ENCODE data around the gene ABCC1.
"Not testable (repeated sequence)": the region's sequence is repeated elsewhere in the genome, so short reads cannot be mapped to it uniquely, and the experiment has no call there.

Gene ABCC1

GRCh38 chr16:16143038-16143763 is 193.8 kb downstream of the ABCC1 start:
- Histone ChIP-seq H3K4me2 (peak overlapping the region in 10 of 11 experiments; percentile 27 to 80 (median 67); a peak in 20 of 22 replicates), H3K27me3 (no peaks in the 10 kb centered on the region), H3K4me3 (0 out of 20 replicates have a peak overlapping the region, but pooled peaks of 2 of the 10 experiments have one; percentile 2 to 18), H3K9me3 (replicated peaks in 1 of 11) (no peaks in the 10 kb centered on the region; a peak in 1 of 22 replicates), H3K4me1 (peaks cover 12 to 80% (median 70%) of the 10 kb centered on the region in 10 experiments), H3K9ac (peak overlapping the region in 7 of 11 experiments; percentile 22 to 58 (median 40); a peak in 11 of 22 replicates), H3K36me3 (peaks cover 66 to 86% (median 71%) of the 10 kb centered on the region in 11 experiments), H4K20me1 (peaks cover 0 to 32% (median 10%) of the 10 kb centered on the region in 11 experiments; a peak in 12 of 22 replicates), H3K27ac (peak overlapping the region in 8 of 11 experiments; percentile 11 to 74 (median 56); a peak in 15 of 22 replicates)
- TF ChIP-seq Cebpa-rat (IDR thresholded peaks at IDR 0.05): peak in 7 of 11 experiments; percentile 41 to 92 (median 74); a peak in 12 of 22 replicates

- no peaks in the 10 kb centered on the region for H3K27me3 ChIP-seq
- no peak overlapping the region for H3K4me3 ChIP-seq
- peaks cover 0 to 39% (median 10%) of the 10 kb centered on the region in 11 experiments; a peak in 12 of 22 replicates for H4K20me1 ChIP-seq
- peak overlapping the region in 6 of 11 experiments; percentile 25 to 58 (median 44); a peak in 9 of 22 replicates for H3K9ac ChIP-seq
- no peak for TF ChIP-seq Cebpa-rat (IDR thresholded peaks at IDR 0.05)
- H3K4me2 ChIP-seq: peak overlapping the region in 9 of 11 experiments; percentile 36 to 80 (median 68); a peak in 16 of 22 replicates
- H3K27ac ChIP-seq: peak overlapping the region in 8 of 11 experiments; percentile 11 to 74 (median 56); a peak in 14 of 22 replicates
- peaks cover 12 to 87% (median 78%) of the 10 kb centered on the region in 10 experiments for H3K4me1 ChIP-seq
- H3K36me3 ChIP-seq: peaks cover 59 to 79% (median 64%) of the 10 kb centered on the region in 11 experiments
- no peaks in the 10 kb centered on the region; a peak in 1 of 22 replicates for H3K9me3 ChIP-seq (replicated peaks in 1 of 11)
Measured at GRCh38 chr16:16143931-16144330, 194.5 kb downstream of the ABCC1 start.

- Histone ChIP-seq H3K27me3 (no peaks in the 10 kb centered on the region), H3K4me1 (peaks cover 12 to 89% (median 82%) of the 10 kb centered on the region in 10 experiments), H3K9ac (no peak overlapping the region), H3K4me2 (peak overlapping the region in 5 of 11 experiments; percentile 68 to 80 (median 78); a peak in 7 of 22 replicates), H3K9me3 (replicated peaks in 1 of 11) (no peaks in the 10 kb centered on the region; a peak in 1 of 22 replicates), H3K4me3 (no peak overlapping the region), H3K36me3 (peaks cover 54 to 74% (median 59%) of the 10 kb centered on the region in 11 experiments), H4K20me1 (peaks cover 0 to 39% (median 10%) of the 10 kb centered on the region in 11 experiments; a peak in 12 of 22 replicates), H3K27ac (peak overlapping the region in 4 of 11 experiments; percentile 43 to 74 (median 66); a peak in 5 of 22 replicates)
- TF ChIP-seq Cebpa-rat (IDR thresholded peaks at IDR 0.05): no peak
Measured at GRCh38 chr16:16144416-16144815, 195.0 kb downstream of the ABCC1 start.

- no peak for TF ChIP-seq Cebpa-rat (IDR thresholded peaks at IDR 0.05)
- H3K27me3 ChIP-seq: no peaks in the 10 kb centered on the region
- peaks cover 46 to 66% (median 50%) of the 10 kb centered on the region in 11 experiments for H3K36me3 ChIP-seq
- H3K4me1 ChIP-seq: peaks cover 12 to 93% (median 80%) of the 10 kb centered on the region in 10 experiments
- H3K9me3 ChIP-seq (replicated peaks in 1 of 11): no peaks in the 10 kb centered on the region; a peak in 1 of 22 replicates
- no peak overlapping the region for H3K4me2 ChIP-seq
- no peak overlapping the region for H3K9ac ChIP-seq
- H4K20me1 ChIP-seq: peaks cover 0 to 45% (median 10%) of the 10 kb centered on the region in 11 experiments; a peak in 12 of 22 replicates
- no peak overlapping the region; a peak in 1 of 22 replicates for H3K27ac ChIP-seq
- no peak overlapping the region for H3K4me3 ChIP-seq
Measured at GRCh38 chr16:16145286-16145685, 195.9 kb downstream of the ABCC1 start.

GRCh38 chr16:16146380-16147315 is 197.2 kb downstream of the ABCC1 start:
- no peak overlapping the region; a peak in 1 of 22 replicates for H3K9ac ChIP-seq
- H3K9me3 ChIP-seq (replicated peaks in 1 of 11): no peaks in the 10 kb centered on the region
- peaks cover 32 to 52% (median 37%) of the 10 kb centered on the region in 11 experiments; a peak in 21 of 22 replicates for H3K36me3 ChIP-seq
- TF ChIP-seq Cebpa-rat (IDR thresholded peaks at IDR 0.05): no peak
- H4K20me1 ChIP-seq: peaks cover 0 to 54% (median 10%) of the 10 kb centered on the region in 11 experiments; a peak in 12 of 22 replicates
- peak overlapping the region in 4 of 11 experiments; percentile 47 to 66 (median 61); a peak in 9 of 22 replicates for H3K27ac ChIP-seq
- H3K27me3 ChIP-seq: no peaks in the 10 kb centered on the region
- peak overlapping the region in 9 of 11 experiments; percentile 35 to 88 (median 83); a peak in 17 of 22 replicates for H3K4me2 ChIP-seq
- H3K4me1 ChIP-seq: peaks cover 12 to 85% (median 66%) of the 10 kb centered on the region in 10 experiments
- no peak overlapping the region for H3K4me3 ChIP-seq

- H3K4me3 ChIP-seq: no peak overlapping the region
- H3K4me1 ChIP-seq: peaks cover 10 to 77% (median 58%) of the 10 kb centered on the region in 10 experiments
- no peaks in the 10 kb centered on the region for H3K27me3 ChIP-seq
- H3K9ac ChIP-seq: peak overlapping the region in 6 of 11 experiments; percentile 5 to 61 (median 48); a peak in 9 of 22 replicates
- peaks cover 25 to 44% (median 30%) of the 10 kb centered on the region in 11 experiments; a peak in 21 of 22 replicates for H3K36me3 ChIP-seq
- peaks cover 0 to 54% (median 10%) of the 10 kb centered on the region in 11 experiments; a peak in 12 of 22 replicates for H4K20me1 ChIP-seq
- peak overlapping the region in 5 of 11 experiments; percentile 44 to 66 (median 59); a peak in 11 of 22 replicates for H3K27ac ChIP-seq
- no peaks in the 10 kb centered on the region for H3K9me3 ChIP-seq (replicated peaks in 1 of 11)
- H3K4me2 ChIP-seq: peak overlapping the region in 9 of 11 experiments; percentile 35 to 88 (median 83); a peak in 18 of 22 replicates
- no peak for TF ChIP-seq Cebpa-rat (IDR thresholded peaks at IDR 0.05)
Measured at GRCh38 chr16:16147316-16147999, 198.0 kb downstream of the ABCC1 start.

GRCh38 chr16:16148000-16148599 is 198.7 kb downstream of the ABCC1 start:
- H4K20me1 ChIP-seq: peaks cover 0 to 54% (median 10%) of the 10 kb centered on the region in 11 experiments; a peak in 12 of 22 replicates
- peak overlapping the region in 6 of 11 experiments; percentile 5 to 61 (median 48); a peak in 9 of 22 replicates for H3K9ac ChIP-seq
- not testable (repeated sequence) for H3K9me3 ChIP-seq (replicated peaks in 1 of 11); H3K27me3 ChIP-seq
- peak overlapping the region in 1 of 10 experiments; percentile 24; a peak in 1 of 20 replicates for H3K4me3 ChIP-seq
- peaks cover 21 to 37% (median 27%) of the 10 kb centered on the region in 11 experiments; a peak in 21 of 22 replicates for H3K36me3 ChIP-seq
- H3K27ac ChIP-seq: peak overlapping the region in 5 of 11 experiments; percentile 44 to 66 (median 59); a peak in 11 of 22 replicates
- H3K4me1 ChIP-seq: peaks cover 4 to 70% (median 51%) of the 10 kb centered on the region in 10 experiments; a peak in 19 of 20 replicates
- peak overlapping the region in 9 of 11 experiments; percentile 35 to 88 (median 83); a peak in 18 of 22 replicates for H3K4me2 ChIP-seq

Measured in BLaER1 treated with 17β-estradiol and CSF1 and Interleukin-3, amounts not matched to agents 10 nM and 100 nM (cell line).